A549 (cell line): ENCODE results near the gene PROM2. TPM values are rescaled to one million over a fixed set of nuclear protein-coding genes. Genes with fewer than 3 reads are reported as not detected.

Source experiments
- ATAC-seq, 2 experiments: fragments of 200-7000 bp in 1 of 2; fragments of >200 bp in 1 of 2; cut with Nextera tagmentation in 1 of 2; cut with Tn5 transposase in 1 of 2; 3 replicates each; pipeline versions ENCODE4 v1.8.0 to v1.9.1; 2018 to 2020; ENCODE audit warnings: mild to moderate bottlenecking in 1 of 2, moderate library complexity in 1 of 2
- CTCF ChIA-PET: fragments of 300-600 bp; sonication (Branson Sonifier 250); formaldehyde crosslinking; extraction: SDS; loops from one replicate; lab custom pipeline; 2021; ENCODE audit warnings: antibody characterized with exemption, inconsistent platforms; lab: Yijun Ruan, JAX
- POLR2A ChIA-PET: fragments of 350-600 bp; formaldehyde crosslinking; extraction: SDS; loops from one replicate; lab custom pipeline; 2021; ENCODE audit warnings: antibody characterized with exemption, inconsistent platforms; lab: Yijun Ruan, JAX
- DNase-seq, 2 experiments: peaks; one replicate each; pipeline versions ENCODE4 v3.0.0 to v3.0.0-alpha.2; 2011 to 2016; ENCODE audit warnings: low read depth in 1 of 2, low spot score in 1 of 2
- FAIRE-seq: peaks from 2 replicates; lab custom pipeline; 2011; peaks lifted over from hg19 to GRCh38; lab: Jason Lieb, UNC
- H3K27ac ChIP-seq, 2 experiments: fragments of >200 bp; sonication (Bioruptor Twin); formaldehyde crosslinking; 3 replicates each; pipeline ENCODE4 v1.5.1; 2016 to 2017
- H3K4me1 ChIP-seq: fragments of >200 bp; sonication (Bioruptor Twin); formaldehyde crosslinking; 3 replicates; pipeline ENCODE4 v1.6.1; 2016
- H3K4me2 ChIP-seq: fragments of >200 bp; sonication (Bioruptor Twin); formaldehyde crosslinking; 3 replicates; pipeline ENCODE4 v1.6.1; 2016
- H3K4me3 ChIP-seq: fragments of >200 bp; sonication (Bioruptor Twin); formaldehyde crosslinking; 3 replicates; pipeline ENCODE4 v1.5.1; 2016
- H3K9me3 ChIP-seq: fragments of >200 bp; sonication (Bioruptor Twin); formaldehyde crosslinking; 3 replicates; pipeline ENCODE4 v1.6.1; 2016
- BCL3 ChIP-seq: fragments of >200 bp; sonication (Bioruptor Twin); formaldehyde crosslinking; IDR thresholded peaks from 3 replicates; pipeline ENCODE4 v1.6.1; 2016
- BHLHE40 ChIP-seq: IDR thresholded peaks from 2 replicates; pipeline ENCODE4 v1.6.1; 2012; ENCODE audit warnings: low read depth, low read length, inconsistent platforms
- CHD2 ChIP-seq: fragments of 150-350 bp; IDR thresholded peaks from 2 replicates; pipeline ENCODE4 v1.6.1; 2014; ENCODE audit warnings: low read length; ENCODE audit not compliant: partially characterized antibody
- CHD4 ChIP-seq: fragments of 200-600 bp; sonication (generic); IDR thresholded peaks from 2 replicates; pipeline ENCODE4 v1.6.1; 2016; ENCODE audit warnings: antibody characterized with exemption, mild to moderate bottlenecking, borderline replicate concordance
- CTCF ChIP-seq: fragments of >200 bp; sonication (Bioruptor Twin); formaldehyde crosslinking; IDR thresholded peaks from 3 replicates; pipeline ENCODE4 v1.5.1; 2016
- ESRRA ChIP-seq: fragments of 150-350 bp; IDR thresholded peaks from 2 replicates; pipeline ENCODE4 v1.6.1; 2014; ENCODE audit warnings: mild to moderate bottlenecking, low read length, borderline replicate concordance
- FOSB ChIP-seq: fragments of 250-450 bp; sonication (Bioruptor Pico); IDR thresholded peaks from 2 replicates; pipeline ENCODE4 v1.5.0; 2020; ENCODE audit warnings: mild to moderate bottlenecking, moderate library complexity
- FOSL2 ChIP-seq, 2 experiments: fragments of 450-650 bp in 1 of 2; fragments of >200 bp in 1 of 2; sonication (Bioruptor Twin) in 1 of 2; formaldehyde crosslinking; IDR thresholded peaks; 2 replicates each; pipeline versions ENCODE4 v1.5.0 to v1.6.1; 2016 to 2020; ENCODE audit warnings: mild to moderate bottlenecking in 1 of 2, moderate library complexity in 1 of 2
- GATA3 ChIP-seq: IDR thresholded peaks from 2 replicates; pipeline ENCODE4 v1.6.1; 2012; ENCODE audit warnings: borderline replicate concordance
- HOXA7 ChIP-seq: fragments of 250-450 bp; sonication (Bioruptor Pico); IDR thresholded peaks from 2 replicates; pipeline ENCODE4 v1.5.0; 2020; ENCODE audit warnings: mild to moderate bottlenecking, moderate library complexity
- MAFK ChIP-seq: fragments of 450-650 bp; IDR thresholded peaks from 2 replicates; pipeline ENCODE4 v1.6.1; 2014; ENCODE audit not compliant: partially characterized antibody
- MYC ChIP-seq: IDR thresholded peaks from 2 replicates; pipeline ENCODE4 v1.6.1; 2012; ENCODE audit warnings: mild to moderate bottlenecking, inconsistent platforms, low read length, improper control_type of control experiment, borderline replicate concordance
- NFE2L2 ChIP-seq: fragments of 150-350 bp; conservative IDR thresholded peaks from 2 replicates; pipeline ENCODE4 v1.6.1; 2014; ENCODE audit warnings: low read length
- PBX3 ChIP-seq: IDR thresholded peaks from 2 replicates; pipeline ENCODE4 v1.6.1; 2012
- PHF8 ChIP-seq: fragments of 200-600 bp; sonication (generic); IDR thresholded peaks from 2 replicates; pipeline ENCODE4 v1.6.1; 2016; ENCODE audit warnings: low read depth, mild to moderate bottlenecking, antibody characterized with exemption, moderate library complexity, borderline replicate concordance
- POLR2A ChIP-seq: IDR thresholded peaks from 2 replicates; pipeline ENCODE4 v1.6.1; 2012; ENCODE audit warnings: mild to moderate bottlenecking, low read length
- RARB ChIP-seq: fragments of 250-450 bp; sonication (Bioruptor Pico); IDR thresholded peaks from 2 replicates; pipeline ENCODE4 v1.8.0; 2021; ENCODE audit warnings: mild to moderate bottlenecking, moderate library complexity
- RNF2 ChIP-seq: fragments of 200-600 bp; sonication (generic); IDR thresholded peaks from 2 replicates; pipeline ENCODE4 v1.6.1; 2016; ENCODE audit warnings: low read depth, mild to moderate bottlenecking, antibody characterized with exemption, moderate library complexity, borderline replicate concordance
- SREBF2 ChIP-seq: fragments of 450-650 bp; IDR thresholded peaks from 2 replicates; pipeline ENCODE4 v1.6.1; 2014; ENCODE audit warnings: mild to moderate bottlenecking, moderate library complexity
- TFCP2L1 ChIP-seq: fragments of 250-450 bp; sonication (Bioruptor Pico); IDR thresholded peaks from 2 replicates; pipeline ENCODE4 v1.5.0; 2021; ENCODE audit warnings: mild to moderate bottlenecking
- ZNF302 ChIP-seq: fragments of 250-450 bp; sonication (Bioruptor Pico); IDR thresholded peaks from 2 replicates; pipeline ENCODE4 v1.9.0; 2021; ENCODE audit warnings: inconsistent platforms, mild to moderate bottlenecking, moderate library complexity
- WGBS: methylation state at CpG from one replicate; pipeline ENCODE4 v1.1.6; 2017; ENCODE audit errors: missing lambda C conversion rate; 5-methylcytosine and 5-hydroxymethylcytosine counted together
- polyA plus RNA-seq, 4 experiments: library from polyadenylated mRNA; depleted of rRNA in 3 of 4; stranded (reverse); fragments of >200 nt; fragmentation: RNase III in 1 of 4; extraction: RNeasy Plus Mini Kit Qiagen cat#74134 plus additional on column Dnase treatment in 1 of 4; gene quantifications; 2 replicates in 3 of 4; 3 replicates in 1 of 4; pipeline ENCODE4 v1.2.3, GENCODE V29; 2011 to 2017
- TF ChIP-seq, protein P1 (sequence below): fragments of 450-650 bp; IDR thresholded peaks from 2 replicates; pipeline ENCODE4 v1.6.1; 2014; ENCODE audit warnings: antibody characterized with exemption

PROM2 gene
- polyA plus RNA-seq, 2 of the 4 experiments (the other 2 are of a cell fraction) = 0.08 to 0.09 TPM

DNA sequence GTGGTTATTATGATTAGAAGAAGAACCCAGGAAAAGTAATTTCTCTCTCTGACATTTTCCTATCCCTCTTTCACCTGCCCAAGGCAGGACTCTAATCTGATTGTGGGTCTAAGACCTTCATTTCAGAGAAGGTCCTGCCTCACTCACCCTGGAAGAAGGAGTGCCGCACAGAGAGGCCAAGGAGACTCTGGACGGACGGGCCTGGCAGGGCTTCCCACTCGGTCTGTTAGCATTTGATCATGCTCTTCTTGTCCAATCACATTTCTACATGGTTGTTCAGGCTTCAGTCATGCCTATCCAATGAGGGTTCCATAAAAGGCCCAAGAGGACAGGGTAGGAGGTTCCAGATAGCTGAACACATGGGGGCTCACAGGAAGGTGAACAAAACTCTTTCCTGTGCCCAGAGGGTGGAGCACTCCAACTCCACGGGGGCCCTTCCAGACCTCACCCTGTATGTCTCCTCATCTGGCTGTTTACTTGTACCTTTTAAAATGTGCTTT lies 39.9 kb upstream of the PROM2 start:
- no peak overlapping the region for H3K4me2 ChIP-seq
- CTCF ChIA-PET = no interaction called here
- H3K4me3 ChIP-seq = no peak overlapping the region
- H3K4me1 ChIP-seq = no peaks in the 10 kb centered on the region
- TF ChIP-seq, protein P1, sequence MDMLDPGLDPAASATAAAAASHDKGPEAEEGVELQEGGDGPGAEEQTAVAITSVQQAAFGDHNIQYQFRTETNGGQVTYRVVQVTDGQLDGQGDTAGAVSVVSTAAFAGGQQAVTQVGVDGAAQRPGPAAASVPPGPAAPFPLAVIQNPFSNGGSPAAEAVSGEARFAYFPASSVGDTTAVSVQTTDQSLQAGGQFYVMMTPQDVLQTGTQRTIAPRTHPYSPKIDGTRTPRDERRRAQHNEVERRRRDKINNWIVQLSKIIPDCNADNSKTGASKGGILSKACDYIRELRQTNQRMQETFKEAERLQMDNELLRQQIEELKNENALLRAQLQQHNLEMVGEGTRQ = no peak
- TF ChIP-seq CHD2 (no peak), BHLHE40 (no peak), ZNF302 (no peak), MAFK (no peak), TFCP2L1 (CRISPR knock-in tag) (no peak)
- no peak overlapping the region for H3K27ac ChIP-seq
- WGBS = 41% methylated on average over 5 of the region's 5 CpGs
- ATAC-seq (no peak), DNase-seq (no peak), FAIRE-seq (no peak)
- POLR2A ChIA-PET = no interaction called here
- H3K9me3 ChIP-seq = peaks cover 54% of the 10 kb centered on the region

- ChIA-PET POLR2A (no interaction called here), CTCF (no interaction called here)
- Histone ChIP-seq H3K27ac (no peak overlapping the region), H3K4me2 (no peak overlapping the region), H3K4me1 (no peaks in the 10 kb centered on the region), H3K9me3 (peaks cover 50% of the 10 kb centered on the region), H3K4me3 (no peak overlapping the region)
- ATAC-seq (no peak), FAIRE-seq (no peak), DNase-seq (no peak)
- no peak for TF ChIP-seq RARB (CRISPR knock-in tag)
- no peak for TF ChIP-seq PBX3
- TF ChIP-seq FOSB (CRISPR knock-in tag) = no peak
- TF ChIP-seq BHLHE40 = no peak
- TF ChIP-seq BCL3 = no peak
- no peak for TF ChIP-seq PHF8
- no peak for TF ChIP-seq HOXA7 (CRISPR knock-in tag)
- TF ChIP-seq CTCF = no peak
- 28% methylated on average over 3 of the region's 3 CpGs for WGBS
Observed at GRCh38 chr2:95234816-95235215, 39.4 kb upstream of the PROM2 start.

GRCh38 chr2:95238131-95238530 lies 36.1 kb upstream of the PROM2 start:
- H3K4me1 ChIP-seq = no peaks in the 10 kb centered on the region
- FAIRE-seq = no peak
- no peak overlapping the region for H3K27ac ChIP-seq
- ChIA-PET POLR2A (no interaction called here), CTCF (interaction anchor here (0.8 to 0.9 kb wide), 2 partner anchors 15 to 35 kb away, joined by 3 to 5 read pairs; no protein-coding TSS in a partner anchor)
- H3K4me3 ChIP-seq = no peak overlapping the region
- ATAC-seq = no peak
- TF ChIP-seq NFE2L2 (no peak), BHLHE40 (no peak), GATA3 (no peak), SREBF2 (no peak), MYC (no peak), HOXA7 (CRISPR knock-in tag) (no peak), ESRRA (no peak), RARB (CRISPR knock-in tag) (no peak), CTCF (no peak), FOSL2 (IDR thresholded peaks at IDR 0.05) (no peak), FOSL2 (CRISPR knock-in tag; IDR thresholded peaks at IDR 0.05) (no peak), POLR2A (no peak), CHD4 (no peak), RNF2 (no peak)
- no peak overlapping the region for H3K4me2 ChIP-seq
- no peak for DNase-seq
- H3K9me3 ChIP-seq = peaks cover 58% of the 10 kb centered on the region
